Right cardiac atrium (tissue), 5 donors: ENCODE results near the gene CFAP58. TPM values are rescaled to one million over a fixed set of nuclear protein-coding genes. Genes with fewer than 3 reads are reported as not detected.

ENCODE experiments used
- ATAC-seq, 2 donors: fragments of 200-7000 bp; cut with Tn5 transposase; one replicate each; pipeline versions ENCODE4 v1.8.0 to v1.9.1; 2020; ENCODE audit warnings: moderate library complexity in 2 of 2, mild to moderate bottlenecking in 1 of 2
- DNase-seq, 3 donors: peaks; one replicate each; pipeline ENCODE4 v3.0.0-alpha.2; 2020
- H3K27ac ChIP-seq: one replicate; pipeline ENCODE4 v1.5.1; 2013; ENCODE audit warnings: mild to moderate bottlenecking, low read length, control low read depth, moderate library complexity
- H3K27me3 ChIP-seq: one replicate; pipeline ENCODE4 v1.6.1; 2013; ENCODE audit not compliant: control insufficient read depth, insufficient read depth
- H3K4me1 ChIP-seq: one replicate; pipeline ENCODE4 v1.6.1; 2013; ENCODE audit warnings: low read length; ENCODE audit not compliant: control insufficient read depth, insufficient read depth
- H3K4me3 ChIP-seq: one replicate; pipeline ENCODE4 v1.5.1; 2013; ENCODE audit warnings: low read length, control low read depth
- H3K9me3 ChIP-seq: one replicate; pipeline ENCODE4 v1.6.1; 2013; ENCODE audit warnings: low read length; ENCODE audit not compliant: control insufficient read depth
- WGBS: extraction: QIAGEN DNeasy Blood & Tissue Kit; methylation state at CpG from one replicate; pipeline ENCODE4 v1.1.7; 2013; 5-methylcytosine and 5-hydroxymethylcytosine counted together
- intact Hi-C, 4 donors: fragments of 100-400 bp; cut with DNase I; formaldehyde crosslinking; loops; one replicate each; pipeline versions ENCODE4 v1.11.0 to v1.14.0; 2022 to 2023
- polyA plus RNA-seq: library from polyadenylated mRNA; stranded (reverse); fragments of 200-250 nt; gene quantifications from one replicate; pipeline ENCODE4 v1.2.3, GENCODE V29; 2013
- total RNA-seq, 4 donors: library from RNA; stranded (reverse); fragmentation: NEBNext Ultra II Directional; extraction: Animal tissue kit (Norgen Biotek cat#: 25700); gene quantifications; one replicate each; pipeline ENCODE4 v1.2.1, GENCODE V29; 2021
- donor health status: healthy with polysubstance abuse.
- donor health status: DM: no; HTN: yes; CAD: no.
- donor health status: DM: no; HTN: no; CAD: no.
- donor health status: DM: no; HTN: yes; CAD: no; lungs with severe emphysema.
- donor health status: DM: yes; HTN: yes; CAD: no.

CFAP58 gene
- total and polyA plus RNA-seq, 5 donors = 2.9 to 5.4 (median 3.0) TPM

DNA sequence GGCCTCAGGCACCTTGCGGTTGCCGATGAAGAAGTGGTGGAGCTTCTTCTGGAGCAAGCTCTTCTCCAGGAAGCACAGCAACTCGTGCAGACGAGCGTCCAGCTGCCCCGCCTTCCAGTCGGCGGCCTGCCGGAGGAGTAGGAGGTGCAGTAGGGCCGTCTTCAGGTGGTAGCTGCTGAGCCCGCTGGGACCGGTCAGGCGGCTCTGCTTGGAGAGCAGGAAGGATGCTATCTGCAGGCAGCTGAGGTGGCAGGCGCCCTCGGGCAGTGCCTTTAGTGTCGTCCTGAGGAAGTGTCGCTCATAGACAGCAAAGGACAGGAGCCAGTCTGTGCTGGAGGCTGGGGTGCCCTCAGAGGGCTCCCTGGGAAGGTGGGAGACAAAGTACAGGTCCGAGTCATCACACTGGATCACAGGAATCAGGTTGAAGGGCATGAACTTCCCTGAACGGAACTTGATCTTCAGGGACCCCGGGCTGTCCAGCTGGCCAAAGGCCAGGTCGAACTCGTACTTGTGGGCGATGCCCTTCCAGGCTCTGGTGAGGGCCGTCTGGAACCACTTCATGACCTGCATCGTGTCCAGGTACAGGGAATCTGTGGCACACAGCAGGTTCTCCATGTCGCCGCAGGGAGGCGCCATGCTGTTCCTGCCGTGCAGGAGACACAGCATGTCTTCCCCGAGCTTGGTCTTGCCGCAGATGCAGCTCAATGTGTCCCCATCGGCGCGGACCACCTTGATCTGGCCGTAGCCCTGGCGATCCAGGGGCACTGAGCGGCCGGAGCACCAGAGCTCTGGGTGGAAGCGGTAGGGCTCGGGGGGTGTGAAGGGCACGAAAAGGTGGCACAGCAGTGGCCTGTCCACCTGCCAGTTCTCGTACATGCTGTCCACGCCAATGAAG is 38.8 kb upstream of the CFAP58 start:
- DNase-seq (no peak), ATAC-seq (no peak)
- peaks cover 45% of the 10 kb centered on the region for H3K4me1 ChIP-seq
- H3K9me3 ChIP-seq = no peaks in the 10 kb centered on the region
- intact Hi-C loops = loop anchor here in 1 of 4 donors (5.0 kb wide), 1 partner anchor 32 kb away; no protein-coding TSS in a partner anchor
- H3K27ac ChIP-seq = no peak overlapping the region
- no peaks in the 10 kb centered on the region for H3K27me3 ChIP-seq
- H3K4me3 ChIP-seq = no peak overlapping the region
- WGBS = 82% methylated on average over 43 of the region's 43 CpGs

- intact Hi-C loops = no loop called here
- peaks cover 42% of the 10 kb centered on the region for H3K4me1 ChIP-seq
- no peak overlapping the region for H3K27ac ChIP-seq
- ATAC-seq = no peak
- 96% methylated on average over 22 of the region's 22 CpGs for WGBS
- no peaks in the 10 kb centered on the region for H3K9me3 ChIP-seq
- no peaks in the 10 kb centered on the region for H3K27me3 ChIP-seq
- no peak for DNase-seq
- no peak overlapping the region for H3K4me3 ChIP-seq
Observed at GRCh38 chr10:104315486-104315921, 38.1 kb upstream of the CFAP58 start.

GRCh38 chr10:104316321-104317099 is 37.1 kb upstream of the CFAP58 start:
- DNase-seq (no peak), ATAC-seq (no peak)
- intact Hi-C loops = no loop called here
- H3K27me3 ChIP-seq = no peaks in the 10 kb centered on the region
- peaks cover 43% of the 10 kb centered on the region for H3K4me1 ChIP-seq
- peak overlapping the region; percentile 11 for H3K27ac ChIP-seq
- 85% methylated on average over 9 of the region's 9 CpGs for WGBS
- no peaks in the 10 kb centered on the region for H3K9me3 ChIP-seq
- no peak overlapping the region for H3K4me3 ChIP-seq

- H3K9me3 ChIP-seq = no peaks in the 10 kb centered on the region
- intact Hi-C loops = no loop called here
- H3K27me3 ChIP-seq = no peaks in the 10 kb centered on the region
- peaks cover 50% of the 10 kb centered on the region for H3K4me1 ChIP-seq
- DNase-seq = peak in 1 of 3 donors; percentile 49
- 30% methylated on average over 6 of the region's 6 CpGs for WGBS
- ATAC-seq = no peak
- no peak overlapping the region for H3K4me3 ChIP-seq
- peak overlapping the region; percentile 45 for H3K27ac ChIP-seq
Observed at GRCh38 chr10:104317269-104317710, 36.3 kb upstream of the CFAP58 start.

DNA sequence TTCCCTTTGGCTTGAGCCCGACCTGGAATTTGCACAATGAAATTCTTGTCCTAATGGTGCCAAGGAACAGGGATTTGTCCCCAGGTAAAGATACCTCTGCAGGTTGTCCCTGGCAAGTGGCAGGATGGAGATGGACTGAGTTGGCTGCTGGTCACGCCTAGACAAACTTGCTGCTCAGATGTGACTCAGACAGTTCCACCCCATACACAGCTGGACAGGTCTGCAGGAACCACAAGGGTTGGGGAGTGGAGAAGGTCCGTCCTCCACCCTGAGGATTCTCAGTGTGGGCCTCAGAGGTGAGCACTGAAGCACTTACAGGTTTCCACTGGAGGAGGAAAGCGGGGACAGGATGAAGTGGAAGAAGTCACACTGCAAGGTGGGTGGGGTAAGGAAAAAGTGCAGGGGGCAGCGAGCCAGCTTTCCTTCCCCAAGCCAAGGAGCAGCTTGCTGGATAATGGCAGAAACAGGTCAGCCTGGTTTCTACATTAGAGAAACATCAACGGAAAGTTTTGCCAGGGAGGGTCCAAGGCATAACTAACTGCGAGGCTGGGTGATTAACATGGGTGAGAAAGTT is 35.8 kb upstream of the CFAP58 start:
- no peak overlapping the region for H3K4me3 ChIP-seq
- ATAC-seq = peak in 1 of 2 donors; percentile 5

GRCh38 chr10:104318326-104318725 is 35.3 kb upstream of the CFAP58 start:
- 83% methylated on average over 5 of the region's 5 CpGs for WGBS
- peaks cover 51% of the 10 kb centered on the region for H3K4me1 ChIP-seq

More for the DNA sequence above, 35.8 kb upstream of the CFAP58 start:
- peak in 1 of 3 donors; percentile 54 for DNase-seq
- 68% methylated on average over 7 of the region's 7 CpGs for WGBS
- H3K9me3 ChIP-seq = no peaks in the 10 kb centered on the region
- H3K27ac ChIP-seq = peak overlapping the region; percentile 45
- intact Hi-C loops = no loop called here
- no peaks in the 10 kb centered on the region for H3K27me3 ChIP-seq
- peaks cover 50% of the 10 kb centered on the region for H3K4me1 ChIP-seq

GRCh38 chr10:104318810-104319741 is 34.6 kb upstream of the CFAP58 start:
- ATAC-seq (peak in 1 of 2 donors; percentile 3), DNase-seq (peak in 1 of 3 donors; percentile 50)
- intact Hi-C loops = no loop called here
- Histone ChIP-seq H3K9me3 (no peaks in the 10 kb centered on the region), H3K4me3 (no peak overlapping the region), H3K27ac (peak overlapping the region; percentile 73), H3K4me1 (peaks cover 59% of the 10 kb centered on the region), H3K27me3 (no peaks in the 10 kb centered on the region)
- 43% methylated on average over 19 of the region's 19 CpGs for WGBS

More at GRCh38 chr10:104318326-104318725, 35.3 kb upstream of the CFAP58 start:
- Histone ChIP-seq H3K27me3 (no peaks in the 10 kb centered on the region), H3K27ac (peak overlapping the region; percentile 32), H3K4me3 (no peak overlapping the region), H3K9me3 (no peaks in the 10 kb centered on the region)
- ATAC-seq (no peak), DNase-seq (peak in 1 of 3 donors; percentile 40)
- intact Hi-C loops = no loop called here

DNA sequence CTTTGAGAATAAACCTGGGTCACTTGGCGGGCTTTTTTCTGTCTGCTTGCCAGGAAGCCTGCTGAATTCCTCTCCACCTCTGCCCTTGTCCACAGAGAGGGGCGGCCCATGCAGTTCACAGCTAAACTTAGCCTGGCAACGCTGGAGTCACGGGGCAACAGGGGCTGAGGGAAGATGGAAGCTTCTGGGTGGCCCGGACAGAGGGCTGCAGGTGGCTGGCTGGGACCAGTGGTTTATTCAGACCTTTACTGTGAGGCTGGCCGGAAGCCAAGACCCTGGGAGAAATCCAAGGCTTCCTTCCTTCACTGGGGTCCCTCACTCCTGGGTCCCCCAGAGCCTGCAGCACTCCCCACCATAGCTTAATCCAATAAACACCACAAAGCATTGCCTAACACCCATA is 32.4 kb upstream of the CFAP58 start:
- H3K4me1 ChIP-seq = peaks cover 73% of the 10 kb centered on the region
- H3K27ac ChIP-seq = peak overlapping the region; percentile 75
- H3K4me3 ChIP-seq = no peak overlapping the region
- DNase-seq (peak in 1 of 3 donors; percentile 70), ATAC-seq (peak in 1 of 2 donors; percentile 38)
- H3K27me3 ChIP-seq = no peaks in the 10 kb centered on the region
- WGBS = 38% methylated on average over 6 of the region's 6 CpGs
- H3K9me3 ChIP-seq = no peaks in the 10 kb centered on the region
- intact Hi-C loops = no loop called here

DNA sequence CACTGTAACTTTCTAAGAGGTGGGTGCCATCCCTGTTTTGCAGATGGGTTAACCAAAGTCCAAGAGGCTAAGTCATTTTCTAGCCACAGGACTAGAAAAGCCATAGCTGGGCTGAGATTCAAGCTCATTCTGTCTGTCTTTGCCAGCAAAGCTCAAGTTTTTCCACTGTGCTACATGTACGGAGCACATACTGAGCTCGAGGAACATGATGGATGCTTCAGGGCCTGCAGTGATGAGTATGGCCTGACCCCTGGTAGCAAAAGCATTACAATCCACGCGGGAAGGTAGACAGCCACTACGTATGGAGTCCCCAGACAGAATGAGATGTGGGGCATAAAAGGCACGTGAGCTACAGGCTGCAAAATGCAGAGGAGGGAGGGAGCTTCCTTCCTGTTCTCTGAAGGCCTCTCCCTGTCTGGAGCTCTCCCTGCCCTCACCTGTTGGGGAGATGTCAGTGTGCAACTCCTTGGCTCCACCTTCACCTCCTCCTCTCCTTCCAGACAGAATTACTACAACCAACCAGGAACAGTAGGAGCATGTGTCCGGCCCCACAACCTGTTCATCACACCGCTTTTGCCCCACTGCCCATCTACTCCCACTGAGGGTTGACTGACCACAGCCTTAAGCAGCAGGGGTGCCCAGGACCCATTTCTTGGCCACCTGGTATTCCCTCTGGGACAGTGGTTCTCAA is 31.8 kb upstream of the CFAP58 start:
- no peak overlapping the region for H3K4me3 ChIP-seq
- no peaks in the 10 kb centered on the region for H3K9me3 ChIP-seq
- peak overlapping the region; percentile 79 for H3K27ac ChIP-seq
- H3K4me1 ChIP-seq = peaks cover 76% of the 10 kb centered on the region
- whole genome bisulfite sequencing = 49% methylated on average over 8 of the region's 8 CpGs
- H3K27me3 ChIP-seq = no peaks in the 10 kb centered on the region
- DNase-seq = peak in 1 of 3 donors; percentile 20
- no peak for ATAC-seq
- intact Hi-C loops = no loop called here
